PFSK-1 (cell line): ENCODE results near the gene SETD4.
A peak's percentile ranks its signal among the peaks of the same experiment; 100 is the strongest.

ENCODE experiments used
- FOXP2 ChIP-seq: optimal IDR thresholded peaks from 2 replicates; pipeline ENCODE3; 2011; ENCODE audit warnings: borderline replicate concordance, control low read depth, inconsistent platforms; ENCODE audit not compliant: insufficient read depth; ENCODE audit errors: extremely low read length, extremely low read depth
- POLR2AphosphoS5 ChIP-seq: IDR thresholded peaks from 2 replicates; pipeline ENCODE4 v1.6.1; 2012; ENCODE audit warnings: low read depth, mild to moderate bottlenecking, control low read depth, low read length, moderate library complexity
- SIN3A ChIP-seq: IDR thresholded peaks from 2 replicates; pipeline ENCODE4 v1.6.1; 2012; ENCODE audit warnings: mild to moderate bottlenecking, low read length, moderate library complexity, borderline replicate concordance; ENCODE audit not compliant: insufficient read depth
- TAF1 ChIP-seq: IDR thresholded peaks from 2 replicates; pipeline ENCODE4 v1.6.1; 2012; ENCODE audit warnings: low read length, control low read depth, borderline replicate concordance; ENCODE audit not compliant: insufficient read depth
- TF ChIP-seq, protein P1 (sequence below), 2 experiments: IDR thresholded peaks; 2 replicates each; pipeline versions ENCODE4 v1.6.1 to v1.8.0; 2011 to 2012; ENCODE audit warnings: low read depth in 2 of 2, low read length in 2 of 2, control low read depth in 1 of 2, inconsistent platforms in 1 of 2, mild to moderate bottlenecking in 1 of 2, moderate library complexity in 1 of 2; ENCODE audit not compliant: insufficient read depth in 1 of 2

SETD4 gene

DNA sequence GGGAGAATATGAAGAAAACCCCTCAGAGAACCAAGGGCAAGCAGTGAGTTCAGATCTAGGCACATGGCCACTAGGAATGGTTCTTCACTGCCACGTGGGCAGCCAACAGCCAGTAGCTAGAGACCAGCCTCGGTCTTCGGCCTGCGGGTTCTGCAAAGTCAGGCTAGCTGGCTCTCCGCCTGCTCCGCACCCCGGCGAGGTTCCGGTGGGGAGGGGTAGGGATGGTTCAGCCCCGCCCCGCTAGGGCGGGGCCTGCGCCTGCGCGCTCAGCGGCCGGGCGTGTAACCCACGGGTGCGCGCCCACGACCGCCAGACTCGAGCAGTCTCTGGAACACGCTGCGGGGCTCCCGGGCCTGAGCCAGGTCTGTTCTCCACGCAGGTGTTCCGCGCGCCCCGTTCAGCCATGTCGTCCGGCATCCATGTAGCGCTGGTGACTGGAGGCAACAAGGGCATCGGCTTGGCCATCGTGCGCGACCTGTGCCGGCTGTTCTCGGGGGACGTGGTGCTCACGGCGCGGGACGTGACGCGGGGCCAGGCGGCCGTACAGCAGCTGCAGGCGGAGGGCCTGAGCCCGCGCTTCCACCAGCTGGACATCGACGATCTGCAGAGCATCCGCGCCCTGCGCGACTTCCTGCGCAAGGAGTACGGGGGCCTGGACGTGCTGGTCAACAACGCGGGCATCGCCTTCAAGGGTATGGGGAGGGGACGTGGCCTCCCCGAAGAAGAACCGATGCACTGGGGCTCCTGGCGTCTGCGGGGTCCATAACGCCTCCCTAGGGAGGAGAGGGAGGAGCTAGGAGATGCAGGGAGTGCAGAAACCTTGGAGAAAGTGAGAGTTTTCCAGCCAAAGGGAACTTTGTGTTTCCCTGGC, 9.6 kb upstream of the SETD4 start, which contains the start of gene CBR1:
TSS of gene CBR1 (plus strand) at position 312 of the 871 bp plus-strand sequence. CDS start at position 404, 92 bp downstream.
- TF ChIP-seq TAF1 (peak; percentile 49; the same call in 1 of the 2 replicates), FOXP2 (peak; percentile 51), SIN3A (no peak), POLR2AphosphoS5 (peak; percentile 81)
- TF ChIP-seq, protein P1, sequence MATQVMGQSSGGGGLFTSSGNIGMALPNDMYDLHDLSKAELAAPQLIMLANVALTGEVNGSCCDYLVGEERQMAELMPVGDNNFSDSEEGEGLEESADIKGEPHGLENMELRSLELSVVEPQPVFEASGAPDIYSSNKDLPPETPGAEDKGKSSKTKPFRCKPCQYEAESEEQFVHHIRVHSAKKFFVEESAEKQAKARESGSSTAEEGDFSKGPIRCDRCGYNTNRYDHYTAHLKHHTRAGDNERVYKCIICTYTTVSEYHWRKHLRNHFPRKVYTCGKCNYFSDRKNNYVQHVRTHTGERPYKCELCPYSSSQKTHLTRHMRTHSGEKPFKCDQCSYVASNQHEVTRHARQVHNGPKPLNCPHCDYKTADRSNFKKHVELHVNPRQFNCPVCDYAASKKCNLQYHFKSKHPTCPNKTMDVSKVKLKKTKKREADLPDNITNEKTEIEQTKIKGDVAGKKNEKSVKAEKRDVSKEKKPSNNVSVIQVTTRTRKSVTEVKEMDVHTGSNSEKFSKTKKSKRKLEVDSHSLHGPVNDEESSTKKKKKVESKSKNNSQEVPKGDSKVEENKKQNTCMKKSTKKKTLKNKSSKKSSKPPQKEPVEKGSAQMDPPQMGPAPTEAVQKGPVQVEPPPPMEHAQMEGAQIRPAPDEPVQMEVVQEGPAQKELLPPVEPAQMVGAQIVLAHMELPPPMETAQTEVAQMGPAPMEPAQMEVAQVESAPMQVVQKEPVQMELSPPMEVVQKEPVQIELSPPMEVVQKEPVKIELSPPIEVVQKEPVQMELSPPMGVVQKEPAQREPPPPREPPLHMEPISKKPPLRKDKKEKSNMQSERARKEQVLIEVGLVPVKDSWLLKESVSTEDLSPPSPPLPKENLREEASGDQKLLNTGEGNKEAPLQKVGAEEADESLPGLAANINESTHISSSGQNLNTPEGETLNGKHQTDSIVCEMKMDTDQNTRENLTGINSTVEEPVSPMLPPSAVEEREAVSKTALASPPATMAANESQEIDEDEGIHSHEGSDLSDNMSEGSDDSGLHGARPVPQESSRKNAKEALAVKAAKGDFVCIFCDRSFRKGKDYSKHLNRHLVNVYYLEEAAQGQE (IDR thresholded peaks at IDR 0.05; ENCODE audit: insufficient read depth in 1 of 2, low read depth in 2 of 2, low read length in 2 of 2), result peak in 1 of 2 experiments; percentile 24; a peak in 1 of 4 replicates

DNA sequence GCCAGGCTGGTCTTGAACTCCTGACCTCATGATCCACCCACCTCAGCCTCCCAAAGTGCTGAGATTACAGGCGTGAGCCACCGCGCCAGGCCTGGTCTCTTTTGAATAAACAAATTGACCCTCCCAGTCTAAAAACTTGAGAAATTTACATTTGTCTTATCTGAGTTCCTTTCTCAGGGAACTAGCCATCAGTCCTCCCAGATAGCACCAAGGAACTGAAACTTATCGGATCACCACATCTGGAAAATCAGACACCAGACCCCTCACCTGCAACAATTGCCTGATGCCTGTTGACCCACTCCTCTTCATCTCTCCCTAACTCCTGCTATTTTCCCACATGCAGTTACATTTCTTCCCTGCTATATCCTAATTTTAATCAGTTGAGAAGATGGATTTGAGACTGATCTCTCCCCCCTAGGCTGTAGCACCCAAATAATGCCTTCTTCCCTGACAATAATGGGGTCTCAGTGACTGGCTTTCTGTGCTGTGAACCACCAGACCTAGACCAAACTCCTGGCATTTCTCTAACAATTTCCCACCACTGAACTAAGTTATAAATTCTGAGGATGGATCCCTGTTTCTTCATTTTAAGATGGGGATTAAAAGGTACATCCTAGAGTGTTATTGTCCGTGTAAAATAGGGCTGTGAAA, 8.5 kb upstream of the SETD4 start:
- TF ChIP-seq, protein P1 (IDR thresholded peaks at IDR 0.05; ENCODE audit: insufficient read depth in 1 of 2, low read depth in 2 of 2, low read length in 2 of 2), result no peak
- TF ChIP-seq FOXP2 (no peak), SIN3A (no peak), TAF1 (no peak), POLR2AphosphoS5 (no peak)

DNA sequence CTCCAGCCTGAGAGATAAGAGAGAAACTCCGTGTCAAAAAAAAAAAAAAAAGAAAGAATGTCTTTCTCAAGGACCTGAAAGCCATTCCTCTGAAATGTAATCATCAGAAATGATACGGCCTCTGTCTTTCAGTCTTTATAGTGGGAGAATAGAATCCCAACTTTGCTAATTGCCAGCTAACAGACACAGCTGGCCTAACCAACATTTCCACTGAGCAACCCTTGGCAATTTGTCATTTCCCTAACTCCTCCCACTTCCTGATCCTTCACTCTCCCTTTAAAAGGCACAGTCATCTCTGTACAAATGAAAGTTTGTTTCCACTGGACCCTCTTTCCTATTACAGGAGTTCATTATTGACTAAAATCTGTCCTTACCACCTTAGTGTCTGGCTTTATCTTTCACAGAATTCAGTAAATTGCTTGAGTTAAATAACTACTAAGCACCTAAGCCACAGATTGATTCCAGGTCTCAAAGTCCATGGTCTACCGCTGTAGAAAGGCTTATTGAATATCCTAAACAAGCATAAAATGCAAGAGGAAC, 5.2 kb upstream of the SETD4 start:
- no peak for TF ChIP-seq SIN3A
- TF ChIP-seq POLR2AphosphoS5, result no peak
- no peak for TF ChIP-seq TAF1

DNA sequence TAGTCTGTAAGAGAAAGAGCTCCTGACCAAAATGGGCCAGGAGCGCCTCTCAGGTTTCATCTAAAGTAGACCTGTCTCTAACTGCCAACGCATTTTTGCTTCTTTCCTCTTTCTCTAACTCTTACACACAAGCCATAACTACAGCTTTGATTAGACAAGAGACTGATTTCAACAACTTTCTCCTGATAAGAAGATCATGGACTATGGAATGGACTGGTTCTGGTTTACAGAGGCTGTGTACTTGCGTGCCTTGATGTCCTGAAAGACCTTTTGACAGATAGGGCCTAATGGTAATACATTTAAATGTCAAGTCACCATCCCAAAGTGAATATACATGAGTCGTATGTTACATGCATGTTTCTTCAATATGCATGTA, 3.7 kb upstream of the SETD4 start:
- TF ChIP-seq POLR2AphosphoS5, result no peak

DNA sequence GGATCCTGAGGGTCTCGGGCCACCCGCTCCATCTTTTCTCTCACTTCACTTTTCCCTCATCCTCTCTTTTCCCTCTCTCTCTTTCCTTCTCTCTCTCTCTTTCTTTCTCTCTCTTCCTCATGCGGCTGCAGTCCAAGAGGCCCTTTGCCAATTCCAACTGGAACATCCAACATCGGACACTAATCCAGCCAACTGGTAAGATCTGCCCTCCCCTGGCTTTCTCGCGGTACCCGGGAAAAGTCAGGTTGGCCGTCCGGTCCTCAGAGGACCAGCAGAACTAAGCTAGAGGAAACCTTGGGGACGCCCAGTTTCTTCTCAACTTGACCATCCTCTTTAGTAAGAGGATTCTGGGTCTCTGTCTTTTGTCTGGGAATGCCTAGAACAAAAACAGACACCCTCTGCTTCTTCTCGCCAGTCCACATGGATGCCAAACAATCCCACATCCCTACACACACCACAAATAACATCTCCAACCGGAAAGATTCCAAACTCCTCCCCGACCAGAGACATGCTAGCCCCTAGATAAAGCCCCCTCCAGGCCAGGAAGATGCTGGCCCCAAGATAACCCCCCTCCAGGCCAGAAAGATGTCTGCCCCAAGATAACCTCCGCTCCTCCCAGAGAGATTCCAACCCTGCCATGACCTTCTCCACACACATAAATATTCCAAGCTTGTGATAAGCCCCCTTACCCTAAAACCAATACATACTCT, 3.2 kb upstream of the SETD4 start:
- TF ChIP-seq FOXP2, result no peak
- TF ChIP-seq POLR2AphosphoS5, result no peak
- TF ChIP-seq SIN3A, result no peak
- TF ChIP-seq, protein P1 (IDR thresholded peaks at IDR 0.05; ENCODE audit: insufficient read depth in 1 of 2, low read depth in 2 of 2, low read length in 2 of 2), result no peak
- TF ChIP-seq TAF1, result no peak

DNA sequence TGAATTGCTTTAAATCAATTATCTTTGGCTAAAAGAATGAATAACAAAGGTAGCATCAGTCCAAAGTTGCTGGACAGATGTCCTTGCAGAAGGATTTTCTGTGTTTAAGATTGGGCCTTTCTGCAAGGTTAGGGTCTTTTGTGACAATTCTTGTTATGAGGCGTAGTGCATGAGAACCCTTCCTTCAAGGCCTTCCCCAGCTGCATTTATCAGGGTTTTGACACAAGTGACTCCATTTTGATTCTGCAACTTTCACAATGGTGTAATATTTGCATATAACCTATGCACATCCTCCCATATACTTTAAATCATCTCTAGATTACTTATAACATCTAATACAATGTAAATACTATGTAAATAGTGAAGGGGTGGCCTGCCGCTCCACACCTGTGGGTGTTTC, 1.1 kb upstream of the SETD4 start:
- TF ChIP-seq FOXP2, result no peak
- TF ChIP-seq SIN3A, result no peak
- TF ChIP-seq POLR2AphosphoS5, result no peak
- no peak for TF ChIP-seq TAF1
- TF ChIP-seq, protein P1 (IDR thresholded peaks at IDR 0.05; ENCODE audit: insufficient read depth in 1 of 2, low read depth in 2 of 2, low read length in 2 of 2), result no peak
